ENCODE measurements around the gene COLGALT1.

The COLGALT1 gene

DNA sequence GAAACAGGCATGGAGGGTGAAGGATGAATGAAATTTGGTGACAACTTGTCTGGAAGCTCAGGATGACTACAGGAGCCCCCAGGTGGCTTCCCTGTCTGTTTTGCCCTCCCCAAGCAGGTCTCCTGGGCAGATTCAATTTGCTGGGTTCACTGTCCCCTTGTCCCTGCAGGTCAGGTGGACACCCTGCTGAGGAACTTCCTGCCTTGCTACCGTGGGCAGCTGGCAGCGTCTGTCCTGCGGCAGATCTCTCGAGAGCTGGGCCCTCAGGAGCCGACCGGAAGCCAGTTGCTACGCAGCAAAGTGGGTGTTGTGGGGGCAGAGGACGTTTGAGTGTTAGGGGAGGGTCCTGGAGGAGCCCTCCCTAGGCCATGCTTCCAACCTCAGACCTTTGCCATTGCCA is 24.9 kb upstream of the COLGALT1 start:
- ChIA-PET POLR2A (interaction anchor here (0.6 to 1.5 kb wide), 6 partner anchors 11 to 329 kb away, joined by 3 to 5 read pairs (median 3); partner anchors contain the start of gene DDA1), CTCF (interaction anchor here (1.1 to 1.6 kb wide), 3 partner anchors 19 to 83 kb away, joined by 3 to 4 read pairs (median 3); partner anchors contain the start of gene PGLS)
- Histone ChIP-seq H3K36me3 (ENCODE audit: control insufficient read depth in 2 of 2, insufficient read depth in 1 of 2, low read length in 2 of 2) (no peaks in the 10 kb centered on the region), H3K4me3 (ENCODE audit: low read depth, low read length) (no peak overlapping the region), H3K4me1 (ENCODE audit: control insufficient read depth, insufficient read depth, low read length) (no peaks in the 10 kb centered on the region; the same call in 1 of the 2 replicates), H3K9me3 (ENCODE audit: control insufficient read depth, insufficient read depth, low read depth, low read length) (no peaks in the 10 kb centered on the region), H3K27ac (ENCODE audit: extremely low read depth, low read depth, low read length) (no peak overlapping the region)
- TF ChIP-seq ZNF585B (tag by site-specific recombination; IDR thresholded peaks at IDR 0.05) (no peak), ZNF19 (tag by site-specific recombination; IDR thresholded peaks at IDR 0.05; ENCODE audit: low read depth) (no peak), ZNF560 (tag by site-specific recombination; IDR thresholded peaks at IDR 0.05; ENCODE audit: borderline replicate concordance) (no peak), ZNF239 (tag by site-specific recombination; IDR thresholded peaks at IDR 0.05) (no peak), GFI1B (tag by site-specific recombination; IDR thresholded peaks at IDR 0.05) (no peak), ZNF830 (tag by site-specific recombination; IDR thresholded peaks at IDR 0.05; ENCODE audit: low read depth) (no peak), EGR2 (tag by site-specific recombination; IDR thresholded peaks at IDR 0.05; ENCODE audit: low read depth) (0 out of 2 replicates have a peak, but pooled peaks have one; percentile 24), ZNF274 (IDR thresholded peaks at IDR 0.05; ENCODE audit: low read length) (no peak), ZNF274 (tag by site-specific recombination; IDR thresholded peaks at IDR 0.05; ENCODE audit: borderline replicate concordance) (no peak), ZNF211 (tag by site-specific recombination; IDR thresholded peaks at IDR 0.05; ENCODE audit: low read depth) (no peak), ZNF184 (tag by site-specific recombination; IDR thresholded peaks at IDR 0.05) (no peak), ZNF366 (tag by site-specific recombination; conservative IDR thresholded peaks at IDR 0.05) (no peak), ZNF639 (tag by site-specific recombination; IDR thresholded peaks at IDR 0.05) (no peak), ZBTB21 (tag by site-specific recombination; IDR thresholded peaks at IDR 0.05) (no peak), ZNF600 (tag by site-specific recombination; IDR thresholded peaks at IDR 0.05) (no peak), ZNF555 (tag by site-specific recombination; conservative IDR thresholded peaks at IDR 0.05) (no peak), GLI2 (tag by site-specific recombination; IDR thresholded peaks at IDR 0.05; ENCODE audit: borderline replicate concordance, low read depth) (no peak), REPIN1 (tag by site-specific recombination; IDR thresholded peaks at IDR 0.05; ENCODE audit: low read depth) (no peak), MYNN (tag by site-specific recombination; IDR thresholded peaks at IDR 0.05; ENCODE audit: borderline replicate concordance) (no peak), ZFHX2 (tag by site-specific recombination; conservative IDR thresholded peaks at IDR 0.05) (peak; percentile 50), ZIC2 (tag by site-specific recombination; IDR thresholded peaks at IDR 0.05) (peak; percentile 64), ZNF777 (tag by site-specific recombination; IDR thresholded peaks at IDR 0.05; ENCODE audit: borderline replicate concordance) (no peak), SP2 (tag by site-specific recombination; IDR thresholded peaks at IDR 0.05) (peak; percentile 27; the same call in 1 of the 2 replicates), HOXD13 (CRISPR knock-in tag; IDR thresholded peaks at IDR 0.05; ENCODE audit: borderline replicate concordance) (no peak), ZFP69B (tag by site-specific recombination; IDR thresholded peaks at IDR 0.05) (no peak)
- TF ChIP-seq, protein P1, sequence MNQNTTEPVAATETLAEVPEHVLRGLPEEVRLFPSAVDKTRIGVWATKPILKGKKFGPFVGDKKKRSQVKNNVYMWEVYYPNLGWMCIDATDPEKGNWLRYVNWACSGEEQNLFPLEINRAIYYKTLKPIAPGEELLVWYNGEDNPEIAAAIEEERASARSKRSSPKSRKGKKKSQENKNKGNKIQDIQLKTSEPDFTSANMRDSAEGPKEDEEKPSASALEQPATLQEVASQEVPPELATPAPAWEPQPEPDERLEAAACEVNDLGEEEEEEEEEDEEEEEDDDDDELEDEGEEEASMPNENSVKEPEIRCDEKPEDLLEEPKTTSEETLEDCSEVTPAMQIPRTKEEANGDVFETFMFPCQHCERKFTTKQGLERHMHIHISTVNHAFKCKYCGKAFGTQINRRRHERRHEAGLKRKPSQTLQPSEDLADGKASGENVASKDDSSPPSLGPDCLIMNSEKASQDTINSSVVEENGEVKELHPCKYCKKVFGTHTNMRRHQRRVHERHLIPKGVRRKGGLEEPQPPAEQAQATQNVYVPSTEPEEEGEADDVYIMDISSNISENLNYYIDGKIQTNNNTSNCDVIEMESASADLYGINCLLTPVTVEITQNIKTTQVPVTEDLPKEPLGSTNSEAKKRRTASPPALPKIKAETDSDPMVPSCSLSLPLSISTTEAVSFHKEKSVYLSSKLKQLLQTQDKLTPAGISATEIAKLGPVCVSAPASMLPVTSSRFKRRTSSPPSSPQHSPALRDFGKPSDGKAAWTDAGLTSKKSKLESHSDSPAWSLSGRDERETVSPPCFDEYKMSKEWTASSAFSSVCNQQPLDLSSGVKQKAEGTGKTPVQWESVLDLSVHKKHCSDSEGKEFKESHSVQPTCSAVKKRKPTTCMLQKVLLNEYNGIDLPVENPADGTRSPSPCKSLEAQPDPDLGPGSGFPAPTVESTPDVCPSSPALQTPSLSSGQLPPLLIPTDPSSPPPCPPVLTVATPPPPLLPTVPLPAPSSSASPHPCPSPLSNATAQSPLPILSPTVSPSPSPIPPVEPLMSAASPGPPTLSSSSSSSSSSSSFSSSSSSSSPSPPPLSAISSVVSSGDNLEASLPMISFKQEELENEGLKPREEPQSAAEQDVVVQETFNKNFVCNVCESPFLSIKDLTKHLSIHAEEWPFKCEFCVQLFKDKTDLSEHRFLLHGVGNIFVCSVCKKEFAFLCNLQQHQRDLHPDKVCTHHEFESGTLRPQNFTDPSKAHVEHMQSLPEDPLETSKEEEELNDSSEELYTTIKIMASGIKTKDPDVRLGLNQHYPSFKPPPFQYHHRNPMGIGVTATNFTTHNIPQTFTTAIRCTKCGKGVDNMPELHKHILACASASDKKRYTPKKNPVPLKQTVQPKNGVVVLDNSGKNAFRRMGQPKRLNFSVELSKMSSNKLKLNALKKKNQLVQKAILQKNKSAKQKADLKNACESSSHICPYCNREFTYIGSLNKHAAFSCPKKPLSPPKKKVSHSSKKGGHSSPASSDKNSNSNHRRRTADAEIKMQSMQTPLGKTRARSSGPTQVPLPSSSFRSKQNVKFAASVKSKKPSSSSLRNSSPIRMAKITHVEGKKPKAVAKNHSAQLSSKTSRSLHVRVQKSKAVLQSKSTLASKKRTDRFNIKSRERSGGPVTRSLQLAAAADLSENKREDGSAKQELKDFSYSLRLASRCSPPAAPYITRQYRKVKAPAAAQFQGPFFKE (tag by site-specific recombination; IDR thresholded peaks at IDR 0.05; ENCODE audit: borderline replicate concordance): no peak
- TF ChIP-seq, protein P2, sequence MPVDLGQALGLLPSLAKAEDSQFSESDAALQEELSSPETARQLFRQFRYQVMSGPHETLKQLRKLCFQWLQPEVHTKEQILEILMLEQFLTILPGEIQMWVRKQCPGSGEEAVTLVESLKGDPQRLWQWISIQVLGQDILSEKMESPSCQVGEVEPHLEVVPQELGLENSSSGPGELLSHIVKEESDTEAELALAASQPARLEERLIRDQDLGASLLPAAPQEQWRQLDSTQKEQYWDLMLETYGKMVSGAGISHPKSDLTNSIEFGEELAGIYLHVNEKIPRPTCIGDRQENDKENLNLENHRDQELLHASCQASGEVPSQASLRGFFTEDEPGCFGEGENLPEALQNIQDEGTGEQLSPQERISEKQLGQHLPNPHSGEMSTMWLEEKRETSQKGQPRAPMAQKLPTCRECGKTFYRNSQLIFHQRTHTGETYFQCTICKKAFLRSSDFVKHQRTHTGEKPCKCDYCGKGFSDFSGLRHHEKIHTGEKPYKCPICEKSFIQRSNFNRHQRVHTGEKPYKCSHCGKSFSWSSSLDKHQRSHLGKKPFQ (tag by site-specific recombination; IDR thresholded peaks at IDR 0.05): no peak
- TF ChIP-seq, protein P3, sequence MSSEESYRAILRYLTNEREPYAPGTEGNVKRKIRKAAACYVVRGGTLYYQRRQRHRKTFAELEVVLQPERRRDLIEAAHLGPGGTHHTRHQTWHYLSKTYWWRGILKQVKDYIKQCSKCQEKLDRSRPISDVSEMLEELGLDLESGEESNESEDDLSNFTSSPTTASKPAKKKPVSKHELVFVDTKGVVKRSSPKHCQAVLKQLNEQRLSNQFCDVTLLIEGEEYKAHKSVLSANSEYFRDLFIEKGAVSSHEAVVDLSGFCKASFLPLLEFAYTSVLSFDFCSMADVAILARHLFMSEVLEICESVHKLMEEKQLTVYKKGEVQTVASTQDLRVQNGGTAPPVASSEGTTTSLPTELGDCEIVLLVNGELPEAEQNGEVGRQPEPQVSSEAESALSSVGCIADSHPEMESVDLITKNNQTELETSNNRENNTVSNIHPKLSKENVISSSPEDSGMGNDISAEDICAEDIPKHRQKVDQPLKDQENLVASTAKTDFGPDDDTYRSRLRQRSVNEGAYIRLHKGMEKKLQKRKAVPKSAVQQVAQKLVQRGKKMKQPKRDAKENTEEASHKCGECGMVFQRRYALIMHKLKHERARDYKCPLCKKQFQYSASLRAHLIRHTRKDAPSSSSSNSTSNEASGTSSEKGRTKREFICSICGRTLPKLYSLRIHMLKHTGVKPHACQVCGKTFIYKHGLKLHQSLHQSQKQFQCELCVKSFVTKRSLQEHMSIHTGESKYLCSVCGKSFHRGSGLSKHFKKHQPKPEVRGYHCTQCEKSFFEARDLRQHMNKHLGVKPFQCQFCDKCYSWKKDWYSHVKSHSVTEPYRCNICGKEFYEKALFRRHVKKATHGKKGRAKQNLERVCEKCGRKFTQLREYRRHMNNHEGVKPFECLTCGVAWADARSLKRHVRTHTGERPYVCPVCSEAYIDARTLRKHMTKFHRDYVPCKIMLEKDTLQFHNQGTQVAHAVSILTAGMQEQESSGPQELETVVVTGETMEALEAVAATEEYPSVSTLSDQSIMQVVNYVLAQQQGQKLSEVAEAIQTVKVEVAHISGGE (tag by site-specific recombination; conservative IDR thresholded peaks at IDR 0.05; ENCODE audit: low read depth): no peak
